ENCODE measurements around the gene ALPK3. TPM values are rescaled to one million over a fixed set of nuclear protein-coding genes. Genes with fewer than 3 reads are reported as not detected.

Gene ALPK3
- total RNA-seq, 1 experiment from 2014 or later = 17.7 TPM

GRCh38 chr15:84886211-84886983 lies 69.2 kb downstream of the ALPK3 start:
- Histone ChIP-seq H3K27me3 (ENCODE audit: insufficient read depth, low read length) (no peaks in the 10 kb centered on the region), H4K20me1 (ENCODE audit: control insufficient read depth, insufficient read depth, insufficient read length) (no peaks in the 10 kb centered on the region), H3K9me3 (ENCODE audit: control insufficient read depth, low read depth, low read length) (no peaks in the 10 kb centered on the region), H2BK120ac (ENCODE audit: low read depth, low read length, poor library complexity, severe bottlenecking) (no peak overlapping the region), H3K56ac (ENCODE audit: insufficient read length, low read depth, low read length) (no peak overlapping the region), H4K5ac (ENCODE audit: insufficient read length, low read depth, low read length) (no peak overlapping the region), H3K79me1 (ENCODE audit: insufficient read depth, low read depth, low read length, poor library complexity, severe bottlenecking) (no peaks in the 10 kb centered on the region), H3K4ac (ENCODE audit: low read depth, low read length) (no peak overlapping the region), H4K8ac (replicated peaks; ENCODE audit: insufficient read length, low read depth, low read length) (no peak overlapping the region), H2BK12ac (ENCODE audit: insufficient read length, low read depth, low read length) (no peak overlapping the region), H3K23me2 (ENCODE audit: insufficient read length, low read depth, low read length, poor library complexity, severe bottlenecking) (no peaks in the 10 kb centered on the region), H2BK5ac (ENCODE audit: insufficient read length, low read length) (no peak overlapping the region), H2BK20ac (ENCODE audit: low read depth, low read length, poor library complexity, severe bottlenecking) (no peak overlapping the region), H3K27ac (ENCODE audit: insufficient read length, low read depth, low read length) (no peak overlapping the region), H2AK5ac (ENCODE audit: insufficient read length, low read length) (no peak overlapping the region), H3T11ph (ENCODE audit: low read length) (no peak overlapping the region), H2AFZ (ENCODE audit: low read length) (no peak overlapping the region), H3K14ac (ENCODE audit: insufficient read depth, low read length) (no peak overlapping the region; the same call in 1 of the 2 replicates), H3K23ac (ENCODE audit: insufficient read length, low read depth, low read length) (no peak overlapping the region), H3K18ac (ENCODE audit: insufficient read length, low read depth, low read length) (no peak overlapping the region), H3K4me2 (ENCODE audit: insufficient read depth, insufficient read length, low read length) (no peak overlapping the region), H2BK15ac (ENCODE audit: low read depth, low read length) (no peak overlapping the region), H3K4me1 (ENCODE audit: insufficient read depth, low read length) (no peaks in the 10 kb centered on the region), H3K9ac (ENCODE audit: extremely low read depth, insufficient read length, low read length) (no peak overlapping the region), H3K79me2 (ENCODE audit: insufficient read depth, low read length) (no peaks in the 10 kb centered on the region), H4K91ac (ENCODE audit: insufficient read length, low read depth, low read length) (no peak overlapping the region)
- Mint-ChIP-seq H3K36me3 (ENCODE audit: insufficient read depth in 1 of 3, low read depth in 3 of 3) (no peaks in the 10 kb centered on the region), H3K27ac (no peak overlapping the region; a peak in 1 of 7 replicates), H3K4me3 (no peak overlapping the region), H3K27me3 (ENCODE audit: low read depth) (peaks cover 10% of the 10 kb centered on the region), H3K4me1 (peaks cover 14 to 15% of the 10 kb centered on the region in 2 experiments), H3K9me3 (no peaks in the 10 kb centered on the region)
- no peak for TF ChIP-seq CTCF (conservative IDR thresholded peaks at IDR 0.05)
- WGBS (ENCODE audit: extremely low coverage, insufficient read length, low lambda C conversion rate) = no CpG with 5 or more reads among the region's 14 CpGs
- no peak for DNase-seq

All from H9 (cell line).